ENCODE data around the gene ZSWIM6.

Gene ZSWIM6

GRCh38 chr5:61572959-61573358 lies 240.9 kb downstream of the ZSWIM6 start:
- H3K36me3 ChIP-seq (replicated peaks): no peaks in the 10 kb centered on the region
- no peak for DNase-seq
- no peaks in the 10 kb centered on the region for H3K27me3 ChIP-seq (replicated peaks)
- TF ChIP-seq CTCF (IDR thresholded peaks at IDR 0.05; ENCODE audit: low read depth, low read length, missing control alignments): no peak
- no peak overlapping the region for H3K4me3 ChIP-seq (ENCODE audit: low read depth, low read length)
- in situ Hi-C loops (cut with HindIII; ENCODE audit: low pct_ligation_motif_present, low sequenced_read_pairs): no loop called here
- no peak overlapping the region for H3K27ac ChIP-seq

- no peak overlapping the region for H3K27ac ChIP-seq
- in situ Hi-C loops (cut with HindIII; ENCODE audit: low pct_ligation_motif_present, low sequenced_read_pairs): no loop called here
- no peaks in the 10 kb centered on the region for H3K27me3 ChIP-seq (replicated peaks)
- no peak for TF ChIP-seq CTCF (IDR thresholded peaks at IDR 0.05; ENCODE audit: low read depth, low read length, missing control alignments)
- H3K36me3 ChIP-seq (replicated peaks): no peaks in the 10 kb centered on the region
- peak; percentile 68 for DNase-seq
- H3K4me3 ChIP-seq (ENCODE audit: low read depth, low read length): no peak overlapping the region
Observed at GRCh38 chr5:61575103-61575502, 243.0 kb downstream of the ZSWIM6 start.

GRCh38 chr5:61575581-61575980 lies 243.5 kb downstream of the ZSWIM6 start:
- Histone ChIP-seq H3K27me3 (replicated peaks) (no peaks in the 10 kb centered on the region), H3K36me3 (replicated peaks) (no peaks in the 10 kb centered on the region), H3K4me3 (ENCODE audit: low read depth, low read length) (no peak overlapping the region), H3K27ac (no peak overlapping the region)
- DNase-seq: no peak
- no peak for TF ChIP-seq CTCF (IDR thresholded peaks at IDR 0.05; ENCODE audit: low read depth, low read length, missing control alignments)
- in situ Hi-C loops (cut with HindIII; ENCODE audit: low pct_ligation_motif_present, low sequenced_read_pairs): no loop called here

- DNase-seq: no peak
- Histone ChIP-seq H3K4me3 (ENCODE audit: low read depth, low read length) (no peak overlapping the region), H3K27ac (no peak overlapping the region), H3K36me3 (replicated peaks) (no peaks in the 10 kb centered on the region), H3K27me3 (replicated peaks) (no peaks in the 10 kb centered on the region)
- TF ChIP-seq CTCF (IDR thresholded peaks at IDR 0.05; ENCODE audit: low read depth, low read length, missing control alignments): no peak
- in situ Hi-C loops (cut with HindIII; ENCODE audit: low pct_ligation_motif_present, low sequenced_read_pairs): no loop called here
Observed at GRCh38 chr5:61576556-61576955, 244.5 kb downstream of the ZSWIM6 start.

- TF ChIP-seq CTCF (IDR thresholded peaks at IDR 0.05; ENCODE audit: low read depth, low read length, missing control alignments): no peak
- Histone ChIP-seq H3K4me3 (ENCODE audit: low read depth, low read length) (no peak overlapping the region), H3K27me3 (replicated peaks) (no peaks in the 10 kb centered on the region), H3K27ac (no peak overlapping the region), H3K36me3 (replicated peaks) (no peaks in the 10 kb centered on the region)
- no peak for DNase-seq
- in situ Hi-C loops (cut with HindIII; ENCODE audit: low pct_ligation_motif_present, low sequenced_read_pairs): no loop called here
Observed at GRCh38 chr5:61578858-61579503, 246.9 kb downstream of the ZSWIM6 start.

GRCh38 chr5:61582205-61582820 lies 250.3 kb downstream of the ZSWIM6 start:
- no peaks in the 10 kb centered on the region for H3K36me3 ChIP-seq (replicated peaks)
- in situ Hi-C loops (cut with HindIII; ENCODE audit: low pct_ligation_motif_present, low sequenced_read_pairs): no loop called here
- TF ChIP-seq CTCF (IDR thresholded peaks at IDR 0.05; ENCODE audit: low read depth, low read length, missing control alignments): no peak
- DNase-seq: no peak
- no peak overlapping the region for H3K4me3 ChIP-seq (ENCODE audit: low read depth, low read length)
- H3K27ac ChIP-seq: no peak overlapping the region
- no peaks in the 10 kb centered on the region for H3K27me3 ChIP-seq (replicated peaks)

Measured in brain microvascular endothelial cell (primary cell).